Activated naive CD8-positive, alpha-beta T cell treated with anti-CD3 and anti-CD28 coated beads, Interleukin-2, amount 10 ng/mL, durations not matched to agents 7 days and 5 days (primary cell): ENCODE results near the gene CFAP61. TPM values are rescaled to one million over a fixed set of nuclear protein-coding genes. Genes with fewer than 3 reads are reported as not detected.
"Not testable (repeated sequence)": the region's sequence is repeated elsewhere in the genome, so short reads cannot be mapped to it uniquely, and the experiment has no call there.

Experiments used
- ATAC-seq: fragments of 150-1000 bp; cut with Tn5 transposase; one replicate; pipeline ENCODE4 v1.10.0; 2021; ENCODE audit warnings: low read depth, moderate library complexity
- POLR2A ChIA-PET: fragments of 350-600 bp; sonication (Branson Sonifier 250); formaldehyde crosslinking; loops from one replicate; lab custom pipeline; 2021; ENCODE audit warnings: antibody characterized with exemption; lab: Charles Lee
- DNase-seq: peaks from one replicate; pipeline ENCODE4 v3.0.0; 2021
- H3K27ac Mint-ChIP-seq: one replicate; pipeline ENCODE4 v1.8.0; 2022; ENCODE audit warnings: mild to moderate bottlenecking, mixed read lengths
- H3K27me3 Mint-ChIP-seq: one replicate; pipeline ENCODE4 v1.8.0; 2022; ENCODE audit warnings: mild to moderate bottlenecking, moderate library complexity, mixed read lengths
- H3K36me3 Mint-ChIP-seq: one replicate; pipeline ENCODE4 v1.8.0; 2021; ENCODE audit warnings: mild to moderate bottlenecking, mixed read lengths
- H3K4me1 Mint-ChIP-seq: one replicate; pipeline ENCODE4 v1.8.0; 2021; ENCODE audit warnings: mixed read lengths
- H3K4me3 Mint-ChIP-seq: one replicate; pipeline ENCODE4 v1.8.0; 2022; ENCODE audit warnings: mild to moderate bottlenecking, moderate library complexity, mixed read lengths
- H3K9me3 Mint-ChIP-seq: one replicate; pipeline ENCODE4 v1.8.0; 2021; ENCODE audit warnings: mixed read lengths
- total RNA-seq, 2 experiments: library from RNA; stranded (reverse); gene quantifications; one replicate each; pipeline ENCODE4 v1.2.3, GENCODE V29; 2021

Gene CFAP61
- total RNA-seq, 2 experiments from 2014 or later = not detected

DNA sequence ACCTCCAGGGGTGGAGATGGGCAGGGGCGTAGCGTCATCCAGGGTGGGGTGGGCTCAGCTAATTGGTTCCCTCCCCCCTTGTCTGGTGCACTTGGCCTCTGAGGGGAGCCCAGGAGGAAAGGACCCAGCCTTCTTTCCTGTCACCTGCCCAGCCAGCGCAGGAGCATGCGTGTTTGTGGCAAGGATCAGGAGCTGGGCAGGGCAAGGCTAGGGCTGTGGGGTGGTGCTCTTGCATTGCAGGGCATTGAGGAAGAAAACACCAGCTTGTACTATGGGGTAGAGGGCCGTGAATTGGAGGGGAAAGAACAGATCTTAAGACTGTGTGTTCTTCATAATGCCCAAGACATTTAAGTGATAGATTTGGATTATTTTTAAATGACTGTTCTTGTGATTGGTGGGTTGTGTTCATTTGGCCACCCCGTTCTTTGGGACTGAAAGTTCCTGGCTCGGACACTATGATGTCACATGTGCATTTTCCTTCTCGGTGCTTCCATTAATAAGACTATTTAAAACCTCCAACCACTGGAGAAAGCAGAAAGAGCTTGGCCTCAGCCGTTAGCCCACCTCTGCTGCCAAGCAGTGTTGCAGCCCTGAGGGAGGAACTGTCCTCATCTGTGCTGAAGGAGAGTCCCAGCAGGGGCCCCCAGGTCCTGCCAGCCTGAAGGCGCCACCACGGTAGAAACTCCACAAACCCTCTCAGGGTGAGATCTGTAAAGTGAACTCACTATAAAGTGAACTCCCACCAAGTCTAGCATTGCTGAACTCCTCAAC lies 179.4 kb downstream of the CFAP61 start:
- no peak overlapping the region for H3K4me3 Mint-ChIP-seq
- POLR2A ChIA-PET = no interaction called here
- no peak for ATAC-seq
- no peaks in the 10 kb centered on the region for H3K36me3 Mint-ChIP-seq
- peaks cover 4% of the 10 kb centered on the region for H3K27me3 Mint-ChIP-seq
- no peaks in the 10 kb centered on the region for H3K9me3 Mint-ChIP-seq
- no peak for DNase-seq
- H3K4me1 Mint-ChIP-seq = no peaks in the 10 kb centered on the region
- no peak overlapping the region for H3K27ac Mint-ChIP-seq

GRCh38 chr20:20233041-20233514 lies 180.7 kb downstream of the CFAP61 start:
- no peak overlapping the region for H3K4me3 Mint-ChIP-seq
- no peaks in the 10 kb centered on the region for H3K36me3 Mint-ChIP-seq
- ATAC-seq (no peak), DNase-seq (no peak)
- no peaks in the 10 kb centered on the region for H3K9me3 Mint-ChIP-seq
- H3K27ac Mint-ChIP-seq = no peak overlapping the region
- no peaks in the 10 kb centered on the region for H3K4me1 Mint-ChIP-seq
- H3K27me3 Mint-ChIP-seq = peaks cover 3% of the 10 kb centered on the region
- POLR2A ChIA-PET = no interaction called here

GRCh38 chr20:20235681-20236080 lies 183.3 kb downstream of the CFAP61 start:
- H3K36me3 Mint-ChIP-seq = no peaks in the 10 kb centered on the region
- no peak for ATAC-seq
- POLR2A ChIA-PET = no interaction called here
- H3K27me3 Mint-ChIP-seq = peaks cover 2% of the 10 kb centered on the region
- DNase-seq = no peak
- no peaks in the 10 kb centered on the region for H3K9me3 Mint-ChIP-seq
- H3K27ac Mint-ChIP-seq = no peak overlapping the region
- no peak overlapping the region for H3K4me3 Mint-ChIP-seq
- no peaks in the 10 kb centered on the region for H3K4me1 Mint-ChIP-seq

DNA sequence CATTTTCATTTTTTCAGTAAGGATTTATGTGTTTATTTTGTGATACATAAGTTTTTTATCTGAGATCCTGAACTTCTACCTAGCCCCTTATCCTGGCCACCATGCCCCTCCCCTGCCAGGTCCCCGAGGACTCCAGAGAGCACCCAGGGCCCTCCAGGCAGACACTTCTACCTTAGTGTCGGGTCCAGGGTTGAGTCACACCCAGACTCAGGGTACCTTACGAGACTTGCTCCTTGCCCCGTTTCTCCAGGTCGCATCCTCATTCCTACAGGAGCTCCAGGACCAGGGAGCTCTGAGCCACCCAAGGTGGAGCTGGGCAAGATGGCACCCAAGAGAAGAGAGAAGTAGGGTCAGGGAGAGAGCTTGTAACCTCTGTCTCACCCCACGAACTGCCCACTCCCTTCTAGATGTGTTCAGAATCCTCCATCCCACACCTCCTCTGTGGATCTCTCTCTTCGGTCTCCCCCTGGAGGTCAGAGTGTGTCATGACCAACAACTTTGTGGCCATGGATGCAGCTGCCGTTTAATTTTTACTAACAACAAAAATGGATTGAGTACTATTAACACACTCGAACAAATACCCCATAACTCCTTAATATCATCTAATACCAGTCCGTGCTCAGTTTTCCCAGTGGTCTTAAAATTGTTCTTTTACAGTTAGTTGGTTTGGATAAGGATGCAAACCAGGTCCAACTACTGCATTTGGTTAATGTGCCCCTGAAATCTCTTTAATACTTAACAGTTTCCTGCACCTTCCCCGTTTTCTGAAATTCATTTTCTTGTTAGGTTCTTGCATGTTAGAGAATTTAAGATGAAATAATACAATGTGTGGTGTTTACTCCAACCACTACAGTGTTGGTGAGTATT lies 185.0 kb downstream of the CFAP61 start:
- ATAC-seq (no peak), DNase-seq (no peak)
- POLR2A ChIA-PET = no interaction called here
- Mint-ChIP-seq H3K27ac (no peak overlapping the region), H3K4me3 (no peak overlapping the region), H3K27me3 (peaks cover 2% of the 10 kb centered on the region), H3K4me1 (no peaks in the 10 kb centered on the region), H3K36me3 (no peaks in the 10 kb centered on the region), H3K9me3 (no peaks in the 10 kb centered on the region)

GRCh38 chr20:20241976-20242375 lies 189.6 kb downstream of the CFAP61 start:
- peaks cover 2% of the 10 kb centered on the region for H3K9me3 Mint-ChIP-seq
- H3K4me3 Mint-ChIP-seq = no peak overlapping the region
- ATAC-seq (no peak), DNase-seq (no peak)
- no peaks in the 10 kb centered on the region for H3K27me3 Mint-ChIP-seq
- POLR2A ChIA-PET = no interaction called here
- H3K27ac Mint-ChIP-seq = no peak overlapping the region
- H3K4me1 Mint-ChIP-seq = no peaks in the 10 kb centered on the region
- no peaks in the 10 kb centered on the region for H3K36me3 Mint-ChIP-seq

GRCh38 chr20:20244384-20244783 lies 192.1 kb downstream of the CFAP61 start:
- H3K4me1 Mint-ChIP-seq, H3K27me3 Mint-ChIP-seq, H3K9me3 Mint-ChIP-seq, H3K27ac Mint-ChIP-seq, DNase-seq, H3K36me3 Mint-ChIP-seq, H3K4me3 Mint-ChIP-seq, ATAC-seq, POLR2A ChIA-PET: not testable (repeated sequence)

GRCh38 chr20:20246996-20247633 lies 194.8 kb downstream of the CFAP61 start:
- Mint-ChIP-seq H3K36me3 (no peaks in the 10 kb centered on the region), H3K4me3 (no peak overlapping the region)
- DNase-seq = no peak

GRCh38 chr20:20248620-20249200 lies 196.4 kb downstream of the CFAP61 start:
- Mint-ChIP-seq H3K27ac (no peak overlapping the region), H3K9me3 (peaks cover 2% of the 10 kb centered on the region), H3K4me3 (no peak overlapping the region), H3K36me3 (no peaks in the 10 kb centered on the region), H3K27me3 (no peaks in the 10 kb centered on the region), H3K4me1 (no peaks in the 10 kb centered on the region)
- POLR2A ChIA-PET = no interaction called here
- DNase-seq (no peak), ATAC-seq (no peak)

More at GRCh38 chr20:20246996-20247633, 194.8 kb downstream of the CFAP61 start:
- no peak for ATAC-seq
- H3K9me3 Mint-ChIP-seq = peaks cover 4% of the 10 kb centered on the region
- POLR2A ChIA-PET = no interaction called here
- H3K27me3 Mint-ChIP-seq = no peaks in the 10 kb centered on the region
- no peaks in the 10 kb centered on the region for H3K4me1 Mint-ChIP-seq
- H3K27ac Mint-ChIP-seq = no peak overlapping the region

DNA sequence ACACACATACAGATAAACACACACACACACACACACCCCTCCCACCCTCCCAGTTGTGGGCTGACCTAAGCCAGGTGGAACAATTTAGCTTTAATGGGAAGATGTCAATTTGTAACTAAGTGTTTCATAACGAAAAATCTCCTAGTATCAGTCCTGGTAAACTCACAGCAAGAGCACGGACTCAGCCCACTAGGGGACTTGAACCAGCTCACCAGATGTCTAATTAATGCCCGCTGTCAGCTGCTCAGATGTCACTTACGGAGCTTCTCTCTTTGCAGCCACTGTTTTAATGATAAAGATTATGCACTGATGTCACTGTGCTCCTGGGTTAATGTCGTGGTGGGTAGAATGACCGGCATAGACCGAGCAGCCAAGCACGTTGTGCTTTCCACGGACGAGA lies 199.0 kb downstream of the CFAP61 start:
- Mint-ChIP-seq H3K27ac (no peak overlapping the region), H3K4me1 (no peaks in the 10 kb centered on the region), H3K27me3 (peaks cover 3% of the 10 kb centered on the region), H3K9me3 (peaks cover 2% of the 10 kb centered on the region), H3K36me3 (no peaks in the 10 kb centered on the region), H3K4me3 (no peak overlapping the region)
- DNase-seq = no peak
- ATAC-seq = no peak
- POLR2A ChIA-PET = no interaction called here

- H3K36me3 Mint-ChIP-seq = no peaks in the 10 kb centered on the region
- peaks cover 4% of the 10 kb centered on the region for H3K27me3 Mint-ChIP-seq
- H3K4me3 Mint-ChIP-seq = no peak overlapping the region
- no peak for ATAC-seq
- H3K27ac Mint-ChIP-seq = no peak overlapping the region
- POLR2A ChIA-PET = no interaction called here
- H3K9me3 Mint-ChIP-seq = peaks cover 2% of the 10 kb centered on the region
- no peaks in the 10 kb centered on the region for H3K4me1 Mint-ChIP-seq
- DNase-seq = no peak
Measured at GRCh38 chr20:20251836-20252235, 199.5 kb downstream of the CFAP61 start.

DNA sequence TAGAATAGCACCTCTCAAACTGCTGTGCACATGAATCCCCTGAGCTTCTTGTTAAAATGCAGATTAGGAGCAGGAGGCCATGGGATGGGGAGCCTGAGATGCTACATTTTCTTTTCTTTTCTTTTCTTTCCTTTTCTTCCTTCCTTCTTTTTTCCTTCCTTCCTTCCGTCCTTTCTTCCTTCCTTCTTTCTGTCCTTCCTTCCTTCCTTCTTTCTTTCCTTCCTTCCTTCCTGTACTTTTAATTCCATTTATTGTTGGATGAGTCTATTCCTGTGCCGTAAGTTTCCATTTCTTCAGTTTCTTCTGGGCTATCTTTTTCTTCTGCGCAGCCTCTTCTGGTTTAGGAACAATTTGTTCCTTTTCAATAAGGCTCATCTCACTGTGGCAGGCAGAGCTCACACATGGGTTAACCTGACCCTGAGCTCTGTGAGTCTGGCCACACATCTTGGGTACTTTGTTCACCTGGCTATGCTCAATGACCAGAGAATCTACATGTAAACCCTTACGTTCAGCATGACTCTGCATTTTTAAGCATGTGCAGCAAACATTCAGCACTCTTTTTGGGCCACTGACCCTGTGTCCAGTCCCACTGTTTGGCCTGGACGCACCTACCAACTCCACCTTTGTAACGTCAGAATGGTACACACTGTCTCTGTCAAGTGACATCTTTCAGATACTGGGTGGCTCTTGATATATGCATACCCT lies 200.9 kb downstream of the CFAP61 start:
- Mint-ChIP-seq H3K9me3 (no peaks in the 10 kb centered on the region), H3K4me1 (no peaks in the 10 kb centered on the region), H3K36me3 (no peaks in the 10 kb centered on the region), H3K27ac (no peak overlapping the region), H3K4me3 (no peak overlapping the region), H3K27me3 (peaks cover 4% of the 10 kb centered on the region)
- POLR2A ChIA-PET = no interaction called here
- no peak for ATAC-seq
- no peak for DNase-seq

DNA sequence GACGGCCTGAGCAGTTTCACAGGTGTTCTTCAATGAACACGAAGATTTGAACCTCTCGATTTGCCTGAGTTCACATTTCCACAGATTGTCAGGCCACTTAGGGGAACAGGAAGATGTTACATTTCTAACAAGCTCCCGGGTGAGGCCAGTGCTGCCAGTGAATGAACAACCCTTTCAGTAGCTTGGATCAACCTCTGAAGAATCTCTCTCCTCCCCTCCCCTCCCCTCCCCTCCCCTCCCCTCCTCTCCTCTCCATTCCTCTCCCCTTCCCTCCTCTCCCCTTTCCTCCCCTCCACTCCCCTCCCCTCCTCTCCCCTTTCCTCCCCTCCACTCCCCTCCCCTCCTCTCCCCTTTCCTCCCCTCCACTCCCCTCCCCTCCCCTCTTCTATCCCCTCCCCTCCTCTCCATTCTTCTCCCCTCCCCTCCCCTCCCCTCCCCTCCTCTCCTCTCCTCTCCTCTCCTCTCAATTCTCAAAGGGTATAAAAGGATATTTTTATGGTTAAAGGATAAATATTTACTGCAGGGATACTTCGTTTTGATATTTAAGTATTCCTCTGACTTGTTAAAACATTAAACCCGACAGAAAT lies 201.5 kb downstream of the CFAP61 start:
- H3K9me3 Mint-ChIP-seq = no peaks in the 10 kb centered on the region
- POLR2A ChIA-PET = no interaction called here
- no peak for ATAC-seq

More for the DNA sequence above, 201.5 kb downstream of the CFAP61 start:
- H3K36me3 Mint-ChIP-seq = no peaks in the 10 kb centered on the region
- no peak for DNase-seq
- H3K4me3 Mint-ChIP-seq = no peak overlapping the region
- H3K27me3 Mint-ChIP-seq = peaks cover 4% of the 10 kb centered on the region
- H3K27ac Mint-ChIP-seq = no peak overlapping the region
- no peaks in the 10 kb centered on the region for H3K4me1 Mint-ChIP-seq
